Spleen (tissue), 11 donors: ENCODE data around the gene YTHDC2. TPM values are rescaled to one million over a fixed set of nuclear protein-coding genes. Genes with fewer than 3 reads are reported as not detected.

Experiments used
- DNase-seq: peaks from one replicate; pipeline ENCODE4 v3.0.0-alpha.2; 2020
- H3K27ac ChIP-seq, 8 donors: fragments of 200-600 bp; sonication (generic) in 7 of 8; 1 replicate in 4 of 8; 2 replicates in 4 of 8; pipeline versions ENCODE4 v1.5.0 to v1.8.0; 2016 to 2021; ENCODE audit warnings: inconsistent platforms in 4 of 8, mild to moderate bottlenecking in 4 of 8, moderate library complexity in 1 of 8
- H3K27me3 ChIP-seq, 7 donors: fragments of 200-600 bp; sonication (generic) in 6 of 7; replicated peaks in 1 of 7; 1 replicate in 4 of 7; 2 replicates in 3 of 7; pipeline versions ENCODE4 v1.5.0 to v1.8.0; 2016 to 2021; ENCODE audit warnings: inconsistent platforms in 3 of 7, mild to moderate bottlenecking in 1 of 7
- H3K36me3 ChIP-seq, 6 donors: fragments of 200-600 bp; sonication (generic) in 5 of 6; 1 replicate in 4 of 6; 2 replicates in 2 of 6; pipeline versions ENCODE4 v1.5.0 to v1.8.0; 2016 to 2021; ENCODE audit warnings: inconsistent platforms in 2 of 6
- H3K4me1 ChIP-seq, 6 donors: fragments of 200-600 bp; sonication (generic) in 5 of 6; 1 replicate in 3 of 6; 2 replicates in 3 of 6; pipeline versions ENCODE4 v1.5.0 to v1.8.0; 2016 to 2021; ENCODE audit warnings: inconsistent platforms in 3 of 6
- H3K4me3 ChIP-seq, 8 donors: fragments of 200-600 bp; sonication (generic) in 7 of 8; 1 replicate in 4 of 8; 2 replicates in 4 of 8; pipeline versions ENCODE4 v1.5.0 to v1.8.0; 2016 to 2021; ENCODE audit warnings: inconsistent platforms in 4 of 8, mild to moderate bottlenecking in 4 of 8, moderate library complexity in 2 of 8
- H3K9me3 ChIP-seq, 8 donors: fragments of 200-600 bp; sonication (generic) in 7 of 8; 1 replicate in 4 of 8; 2 replicates in 4 of 8; pipeline versions ENCODE4 v1.5.0 to v1.8.0; 2016 to 2021; ENCODE audit warnings: inconsistent platforms in 4 of 8
- CTCF ChIP-seq, 11 experiments: fragments of 200-600 bp in 7 of 11; fragments of 450-650 bp in 4 of 11; sonication (generic) in 4 of 11; IDR thresholded peaks in 8 of 11; conservative IDR thresholded peaks in 3 of 11; 1 replicate in 7 of 11; 2 replicates in 4 of 11; pipeline versions ENCODE4 v1.4.0 to v1.8.0; 2016 to 2021; ENCODE audit warnings: antibody characterized with exemption in 11 of 11, inconsistent platforms in 4 of 11, mild to moderate bottlenecking in 1 of 11
- POLR2A ChIP-seq, 3 donors: fragments of 450-650 bp; IDR thresholded peaks; one replicate each; pipeline ENCODE4 v1.5.1; 2017; ENCODE audit warnings: antibody characterized with exemption in 3 of 3, mild to moderate bottlenecking in 1 of 3
- POLR2AphosphoS5 ChIP-seq, 3 donors: sonication (generic); formaldehyde crosslinking; IDR thresholded peaks; one replicate each; pipeline ENCODE4 v1.5.1; 2017; ENCODE audit warnings: antibody characterized with exemption in 3 of 3
- WGBS, 5 donors: extraction: QIAGEN DNeasy Blood & Tissue Kit in 3 of 5; methylation state at CpG; one replicate each; pipeline versions ENCODE4 v1.1.5 to v1.1.7; 2013 to 2018; 5-methylcytosine and 5-hydroxymethylcytosine counted together
- intact Hi-C: fragments of 100-400 bp; cut with DNase I; formaldehyde crosslinking; loops from one replicate; pipeline ENCODE4 v1.15.0; 2023; ENCODE audit warnings: low total_unique reads
- polyA plus RNA-seq, 3 donors: library from polyadenylated mRNA; stranded (reverse); fragments of 200-250 nt; gene quantifications; one replicate each; pipeline ENCODE4 v1.2.1, GENCODE V29; 2013
- total RNA-seq, 7 donors: library from RNA; depleted of rRNA in 3 of 7; stranded (reverse); fragments of >200 nt in 3 of 7; fragmentation: NEBNext Ultra II Directional in 4 of 7; extraction: Animal tissue kit (Norgen Biotek cat#: 25700) in 4 of 7; gene quantifications; one replicate each; pipeline versions ENCODE4 v1.1.0 to v1.2.1, GENCODE V29; 2016 to 2021
- donor health status: healthy with polysubstance abuse.
- donor health status: DM: no; HTN: no; CAD: no; lungs with moderate emphysema.
- donor health status: DM: no; HTN: no; CAD: no.
- donor health status: Bipolar disorder and iron deficiency.
- donor health status: healthy.
- donor health status: DM: no; HTN: no; CAD: no.
- donor health status: DM: yes; HTN: yes; CAD: no.

Gene YTHDC2
- total and polyA plus RNA-seq, 10 donors, result 9.3 to 52.2 (median 33.8) TPM

- Histone ChIP-seq H3K9me3 (peaks cover 0 to 15% (median 10%) of the 10 kb centered on the region in 8 donors), H3K36me3 (peaks cover 6 to 99% (median 62%) of the 10 kb centered on the region in 6 donors), H3K4me3 (no peak overlapping the region), H3K4me1 (no peaks in the 10 kb centered on the region), H3K27ac (no peak overlapping the region), H3K27me3 (no peaks in the 10 kb centered on the region)
- no peak for DNase-seq
- no peak for TF ChIP-seq POLR2AphosphoS5 (IDR thresholded peaks at IDR 0.05)
- TF ChIP-seq CTCF (IDR thresholded peaks at IDR 0.05 in 8 of 11, conservative IDR thresholded peaks at IDR 0.05 in 3 of 11), result no peak
- no peak for TF ChIP-seq POLR2A (IDR thresholded peaks at IDR 0.05)
- intact Hi-C loops, result no loop called here
- 96 to 98% (median 98%) methylated on average over 5 of the region's 5 CpGs for WGBS, 5 donors
Observed at GRCh38 chr5:113569396-113569795, 55.9 kb downstream of the YTHDC2 start.

GRCh38 chr5:113572716-113573115 is 59.2 kb downstream of the YTHDC2 start:
- H3K36me3 ChIP-seq, result peaks cover 8 to 93% (median 44%) of the 10 kb centered on the region in 6 donors
- 93 to 100% (median 97%) methylated on average over 2 of the region's 2 CpGs for WGBS, 5 donors
- H3K27ac ChIP-seq, result no peak overlapping the region
- intact Hi-C loops, result no loop called here
- no peak for DNase-seq
- H3K4me1 ChIP-seq, result no peaks in the 10 kb centered on the region
- no peaks in the 10 kb centered on the region for H3K27me3 ChIP-seq
- no peak for TF ChIP-seq POLR2AphosphoS5 (IDR thresholded peaks at IDR 0.05)
- no peak for TF ChIP-seq CTCF (IDR thresholded peaks at IDR 0.05 in 8 of 11, conservative IDR thresholded peaks at IDR 0.05 in 3 of 11)
- no peak for TF ChIP-seq POLR2A (IDR thresholded peaks at IDR 0.05)
- peaks cover 0 to 15% (median 10%) of the 10 kb centered on the region in 8 donors for H3K9me3 ChIP-seq
- no peak overlapping the region for H3K4me3 ChIP-seq

- WGBS, 5 donors, result 85 to 100% (median 88%) methylated on average over 1 to 2 of the region's 2 CpGs
- no peak overlapping the region for H3K27ac ChIP-seq
- no peak for DNase-seq
- TF ChIP-seq CTCF (IDR thresholded peaks at IDR 0.05 in 8 of 11, conservative IDR thresholded peaks at IDR 0.05 in 3 of 11), result no peak
- TF ChIP-seq POLR2A (IDR thresholded peaks at IDR 0.05), result no peak
- H3K4me1 ChIP-seq, result no peaks in the 10 kb centered on the region
- intact Hi-C loops, result no loop called here
- H3K27me3 ChIP-seq, result no peaks in the 10 kb centered on the region
- H3K36me3 ChIP-seq, result peaks cover 8 to 77% (median 36%) of the 10 kb centered on the region in 6 donors
- peaks cover 0 to 15% (median 10%) of the 10 kb centered on the region in 8 donors for H3K9me3 ChIP-seq
- H3K4me3 ChIP-seq, result no peak overlapping the region
Observed at GRCh38 chr5:113574417-113574816, 60.9 kb downstream of the YTHDC2 start.

GRCh38 chr5:113575074-113575473 is 61.6 kb downstream of the YTHDC2 start:
- H3K27ac ChIP-seq, result no peak overlapping the region
- intact Hi-C loops, result no loop called here
- H3K9me3 ChIP-seq, result peaks cover 0 to 15% (median 10%) of the 10 kb centered on the region in 8 donors
- H3K4me3 ChIP-seq, result no peak overlapping the region
- no peaks in the 10 kb centered on the region for H3K27me3 ChIP-seq
- no peak for DNase-seq
- TF ChIP-seq CTCF (IDR thresholded peaks at IDR 0.05 in 8 of 11, conservative IDR thresholded peaks at IDR 0.05 in 3 of 11) (no peak), POLR2A (IDR thresholded peaks at IDR 0.05) (no peak), POLR2AphosphoS5 (IDR thresholded peaks at IDR 0.05) (no peak)
- peaks cover 8 to 77% (median 36%) of the 10 kb centered on the region in 6 donors for H3K36me3 ChIP-seq
- no peaks in the 10 kb centered on the region for H3K4me1 ChIP-seq
- 84 to 96% (median 95%) methylated on average over 4 of the region's 4 CpGs for WGBS, 5 donors
